NB4 (cell line): ENCODE measurements around the gene NUDCD3.

Source experiments
- DNase-seq: peaks from one replicate; pipeline ENCODE4 v3.0.0; 2010; ENCODE audit warnings: low read depth
- H3K4me3 ChIP-seq: one replicate; pipeline ENCODE4 v1.5.1; 2011; ENCODE audit warnings: mild to moderate bottlenecking, low read depth, low read length, moderate library complexity
- CTCF ChIP-seq: IDR thresholded peaks from one replicate; pipeline ENCODE4 v1.5.1; 2012; ENCODE audit warnings: low read depth, low read length
- MAX ChIP-seq: IDR thresholded peaks from 2 replicates; pipeline ENCODE4 v1.6.1; 2011; ENCODE audit warnings: low read depth, low read length
- MYC ChIP-seq: IDR thresholded peaks from 2 replicates; pipeline ENCODE4 v1.6.1; 2011; ENCODE audit warnings: low read depth, low read length
- POLR2A ChIP-seq: IDR thresholded peaks from 2 replicates; pipeline ENCODE4 v1.6.1; 2011; ENCODE audit warnings: mild to moderate bottlenecking; ENCODE audit not compliant: insufficient read length; ENCODE audit errors: extremely low read depth

The NUDCD3 gene

GRCh38 chr7:44445986-44446671, 44.3 kb downstream of the NUDCD3 start:
- no peak overlapping the region for H3K4me3 ChIP-seq
- no peak for DNase-seq
- TF ChIP-seq CTCF (no peak), POLR2A (no peak), MAX (no peak)

- H3K4me3 ChIP-seq, result no peak overlapping the region
- DNase-seq, result no peak
- TF ChIP-seq MAX, result no peak
- TF ChIP-seq MYC, result no peak
- TF ChIP-seq CTCF, result no peak
- TF ChIP-seq POLR2A, result no peak
Observed at GRCh38 chr7:44441079-44441478, 49.4 kb downstream of the NUDCD3 start.

GRCh38 chr7:44440577-44441078, 49.8 kb downstream of the NUDCD3 start:
- no peak for TF ChIP-seq MAX
- TF ChIP-seq MYC, result no peak
- TF ChIP-seq POLR2A, result no peak
- TF ChIP-seq CTCF, result no peak
- DNase-seq, result no peak
- H3K4me3 ChIP-seq, result no peak overlapping the region

DNA sequence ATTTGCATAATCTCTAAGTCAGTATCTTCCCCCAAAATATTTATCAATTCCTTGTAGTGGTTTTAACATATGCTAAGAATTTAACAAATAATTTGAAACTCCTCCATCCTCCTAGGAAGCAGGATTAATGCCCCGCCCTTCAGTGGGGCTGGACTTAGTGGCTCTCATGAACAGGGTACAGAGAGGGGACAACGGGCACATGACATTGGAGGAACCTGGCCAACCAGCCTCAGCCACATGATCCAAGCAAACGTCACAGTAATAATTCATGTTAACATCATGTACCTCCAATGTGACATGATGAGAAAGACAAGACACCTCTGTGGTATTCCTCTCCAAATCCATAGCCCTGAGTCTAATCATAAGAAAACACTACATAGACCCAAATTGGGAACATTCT, 50.5 kb downstream of the NUDCD3 start:
- no peak for DNase-seq
- no peak for TF ChIP-seq MYC
- no peak for TF ChIP-seq MAX
- no peak for TF ChIP-seq POLR2A
- TF ChIP-seq CTCF, result no peak
- H3K4me3 ChIP-seq, result no peak overlapping the region

DNA sequence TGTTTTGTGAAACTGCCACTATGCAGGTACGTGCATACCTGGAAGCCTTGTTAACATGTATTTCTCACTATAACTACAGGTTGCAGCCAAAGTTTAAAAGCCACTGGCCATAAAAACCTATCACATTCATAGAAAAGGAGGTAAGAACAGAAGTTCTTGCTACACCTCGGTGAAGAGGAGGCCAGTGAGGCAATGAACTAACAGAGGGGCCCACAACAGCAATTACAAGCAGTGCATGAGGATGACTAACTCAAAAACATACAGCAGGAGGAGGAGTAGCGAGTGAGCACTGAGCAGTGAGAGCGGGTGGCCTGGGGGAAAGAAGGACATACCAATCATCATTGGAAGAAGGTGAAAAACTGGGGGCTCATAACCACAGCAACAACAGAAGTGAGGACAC, 51.6 kb downstream of the NUDCD3 start:
- TF ChIP-seq MYC (no peak), CTCF (no peak), POLR2A (no peak), MAX (no peak)
- no peak for DNase-seq
- no peak overlapping the region for H3K4me3 ChIP-seq

DNA sequence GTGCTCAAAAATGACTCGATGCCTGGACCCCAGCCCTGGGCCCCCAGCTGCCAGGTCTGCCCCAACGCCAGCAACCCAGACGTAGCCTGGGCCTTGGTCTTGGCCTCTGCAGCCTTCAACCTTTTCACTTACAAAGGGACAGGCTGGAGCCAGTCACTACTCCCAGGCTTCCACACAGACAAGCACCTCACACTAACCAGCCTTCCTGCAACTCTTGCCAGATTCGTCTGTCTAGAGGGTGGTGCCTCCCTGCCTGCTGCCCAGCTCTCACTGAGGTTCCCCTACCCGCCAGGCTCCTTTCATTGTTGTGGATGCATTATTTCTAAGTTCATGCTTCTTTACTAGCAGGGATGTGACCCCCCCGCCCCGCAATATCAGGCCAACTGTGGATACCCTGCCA, 56.3 kb downstream of the NUDCD3 start:
- no peak for TF ChIP-seq MAX
- TF ChIP-seq POLR2A, result no peak
- TF ChIP-seq MYC, result no peak
- TF ChIP-seq CTCF, result no peak
- DNase-seq, result no peak
- H3K4me3 ChIP-seq, result no peak overlapping the region
